OCI-LY7 (cell line): ENCODE measurements around the gene CGNL1. TPM values are rescaled to one million over a fixed set of nuclear protein-coding genes. Genes with fewer than 3 reads are reported as not detected.

ENCODE experiments used
- BruUV-seq: library from RNA; stranded (reverse); fragments of 400-500 nt; replicated peaks from 2 replicates; lab custom pipeline; 2021; lab: Mats Ljungman, UMichigan
- CTCF ChIA-PET: fragments of 300-600 bp; sonication (Branson Sonifier 250); formaldehyde crosslinking; loops from one replicate; lab custom pipeline; 2022; ENCODE audit warnings: antibody characterized with exemption; ENCODE audit not compliant: unreplicated experiment; lab: Charles Lee
- POLR2A ChIA-PET: fragments of 300-600 bp; sonication (Branson Sonifier 250); formaldehyde crosslinking; loops from one replicate; lab custom pipeline; 2022; ENCODE audit warnings: antibody characterized with exemption; lab: Charles Lee
- DNase-seq: peaks from one replicate; pipeline ENCODE4 v3.0.0-alpha.2; 2015; ENCODE audit warnings: low spot score
- H2AFZ ChIP-seq: fragments of 200-600 bp; sonication (generic), shearing (Covaris generic); 2 replicates; pipeline ENCODE4 v1.6.1; 2014; ENCODE audit warnings: mild to moderate bottlenecking, antibody characterized with exemption, low read length, moderate library complexity
- H3K27ac ChIP-seq: fragments of 200-600 bp; sonication (generic); 2 replicates; pipeline ENCODE4 v1.5.1; 2014; ENCODE audit warnings: mixed run types, low read depth, mild to moderate bottlenecking, moderate library complexity, low read length, inconsistent platforms; ENCODE audit not compliant: poor library complexity, severe bottlenecking
- H3K36me3 ChIP-seq: fragments of 200-600 bp; sonication (generic); 2 replicates; pipeline ENCODE4 v1.6.1; 2014; ENCODE audit warnings: mild to moderate bottlenecking, antibody characterized with exemption, low read length, moderate library complexity, mixed read lengths; ENCODE audit not compliant: insufficient read depth
- H3K4me1 ChIP-seq: fragments of 200-600 bp; sonication (generic); 2 replicates; pipeline ENCODE4 v1.5.1; 2014; ENCODE audit warnings: mild to moderate bottlenecking, low read length; ENCODE audit not compliant: insufficient read depth, poor library complexity, severe bottlenecking
- H3K4me2 ChIP-seq: fragments of 200-600 bp; sonication (generic); 2 replicates; pipeline ENCODE4 v1.6.1; 2014; ENCODE audit warnings: mild to moderate bottlenecking, low read length
- H3K4me3 ChIP-seq: fragments of 200-600 bp; sonication (generic); 2 replicates; pipeline ENCODE4 v1.5.1; 2014; ENCODE audit warnings: mild to moderate bottlenecking, low read depth, low read length; ENCODE audit not compliant: poor library complexity, severe bottlenecking
- H3K79me2 ChIP-seq: fragments of 200-600 bp; sonication (generic); 2 replicates; pipeline ENCODE4 v1.6.1; 2016; ENCODE audit warnings: low read depth, mild to moderate bottlenecking, low read length, moderate library complexity, mixed read lengths; ENCODE audit not compliant: insufficient read depth
- H3K9me2 ChIP-seq: fragments of 200-600 bp; sonication (generic); 2 replicates; pipeline ENCODE4 v1.6.1; 2016; ENCODE audit warnings: mild to moderate bottlenecking, low read length, mixed read lengths; ENCODE audit not compliant: insufficient read depth
- H3K9me3 ChIP-seq: fragments of 200-600 bp; sonication (generic); 2 replicates; pipeline ENCODE4 v1.6.1; 2014; ENCODE audit warnings: mild to moderate bottlenecking, mixed run types, low read length, mixed read lengths
- H4K20me1 ChIP-seq: fragments of 200-600 bp; sonication (generic); 2 replicates; pipeline ENCODE4 v1.6.1; 2014; ENCODE audit warnings: mild to moderate bottlenecking, antibody characterized with exemption, low read length, moderate library complexity, mixed read lengths; ENCODE audit not compliant: insufficient read depth
- EZH2phosphoT487 ChIP-seq: fragments of 200-600 bp; sonication (generic); IDR thresholded peaks from 2 replicates; pipeline ENCODE4 v1.6.1; 2018; ENCODE audit warnings: low read depth, borderline replicate concordance, mild to moderate bottlenecking, mixed run types, antibody characterized with exemption, low read length, moderate library complexity, mixed read lengths
- intact Hi-C: fragments of 100-400 bp; cut with micrococcal nuclease; formaldehyde crosslinking; loops from one replicate; pipeline ENCODE4 v1.10.0; 2022; ENCODE audit not compliant: unreplicated experiment
- total RNA-seq, 2 experiments: library from RNA; depleted of rRNA in 1 of 2; stranded (reverse); fragments of >200 nt in 1 of 2; shearing (Covaris generic) in 1 of 2; gene quantifications; 2 replicates each; pipeline ENCODE4 v1.2.3, GENCODE V29; 2014 to 2022
- TF ChIP-seq, protein P1 (sequence below): fragments of 200-600 bp; sonication (generic); conservative IDR thresholded peaks from 2 replicates; pipeline ENCODE4 v1.5.1; 2014; ENCODE audit warnings: mild to moderate bottlenecking, antibody characterized with exemption, low read length, moderate library complexity, mixed read lengths

The CGNL1 gene
- total RNA-seq, 2 experiments from 2014 or later: 0.04 TPM; not detected in 1

DNA sequence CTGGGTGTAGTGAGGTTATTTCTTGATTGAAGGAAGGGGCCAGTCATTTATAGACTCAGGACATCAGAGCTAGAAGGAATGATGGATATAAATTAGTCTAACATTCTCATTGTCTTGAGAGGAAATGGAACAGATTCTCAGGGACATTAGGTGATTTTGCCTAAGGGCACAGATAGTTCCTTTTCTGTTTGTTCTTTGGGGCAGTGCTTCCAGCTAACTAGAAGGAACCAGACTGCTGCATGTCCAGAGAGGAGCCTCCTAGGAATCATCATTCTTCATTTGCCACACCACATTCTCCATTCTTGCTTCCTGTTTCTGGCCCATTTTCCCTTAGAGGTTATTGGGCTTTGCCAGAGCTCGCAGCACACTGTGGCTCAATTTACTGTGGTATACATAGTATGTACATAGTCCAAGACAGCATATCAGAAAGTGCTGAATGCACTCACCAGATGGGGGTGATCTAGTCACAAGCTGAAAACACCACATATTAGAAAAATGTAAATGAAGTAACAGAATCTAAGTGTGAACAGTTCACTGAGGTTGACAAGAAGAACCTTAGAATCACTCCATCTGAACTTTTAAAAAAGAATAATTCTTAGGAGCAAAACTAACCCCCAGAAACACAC is 152.7 kb downstream of the CGNL1 start:
- ChIA-PET CTCF (interaction anchor here (2.7 kb wide), 1 partner anchor 188 kb away, joined by 12 read pairs; no protein-coding TSS in a partner anchor), POLR2A (interaction anchor here (0.6 kb wide), 1 partner anchor 128 kb away, joined by 5 read pairs; no protein-coding TSS in a partner anchor)
- Histone ChIP-seq H4K20me1 (no peaks in the 10 kb centered on the region), H3K9me2 (no peaks in the 10 kb centered on the region), H3K27ac (no peak overlapping the region), H3K9me3 (no peaks in the 10 kb centered on the region), H3K36me3 (no peaks in the 10 kb centered on the region), H2AFZ (no peak overlapping the region), H3K4me1 (no peaks in the 10 kb centered on the region), H3K79me2 (no peaks in the 10 kb centered on the region), H3K4me3 (no peak overlapping the region), H3K4me2 (no peak overlapping the region)
- intact Hi-C loops: loop anchor here (10.0 kb wide), 1 partner anchor 1034 kb away; no protein-coding TSS in a partner anchor
- TF ChIP-seq, protein P1, sequence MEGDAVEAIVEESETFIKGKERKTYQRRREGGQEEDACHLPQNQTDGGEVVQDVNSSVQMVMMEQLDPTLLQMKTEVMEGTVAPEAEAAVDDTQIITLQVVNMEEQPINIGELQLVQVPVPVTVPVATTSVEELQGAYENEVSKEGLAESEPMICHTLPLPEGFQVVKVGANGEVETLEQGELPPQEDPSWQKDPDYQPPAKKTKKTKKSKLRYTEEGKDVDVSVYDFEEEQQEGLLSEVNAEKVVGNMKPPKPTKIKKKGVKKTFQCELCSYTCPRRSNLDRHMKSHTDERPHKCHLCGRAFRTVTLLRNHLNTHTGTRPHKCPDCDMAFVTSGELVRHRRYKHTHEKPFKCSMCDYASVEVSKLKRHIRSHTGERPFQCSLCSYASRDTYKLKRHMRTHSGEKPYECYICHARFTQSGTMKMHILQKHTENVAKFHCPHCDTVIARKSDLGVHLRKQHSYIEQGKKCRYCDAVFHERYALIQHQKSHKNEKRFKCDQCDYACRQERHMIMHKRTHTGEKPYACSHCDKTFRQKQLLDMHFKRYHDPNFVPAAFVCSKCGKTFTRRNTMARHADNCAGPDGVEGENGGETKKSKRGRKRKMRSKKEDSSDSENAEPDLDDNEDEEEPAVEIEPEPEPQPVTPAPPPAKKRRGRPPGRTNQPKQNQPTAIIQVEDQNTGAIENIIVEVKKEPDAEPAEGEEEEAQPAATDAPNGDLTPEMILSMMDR: no peak
- no peak for TF ChIP-seq EZH2phosphoT487
- BruUV-seq: no TSS peak
- DNase-seq: no peak

DNA sequence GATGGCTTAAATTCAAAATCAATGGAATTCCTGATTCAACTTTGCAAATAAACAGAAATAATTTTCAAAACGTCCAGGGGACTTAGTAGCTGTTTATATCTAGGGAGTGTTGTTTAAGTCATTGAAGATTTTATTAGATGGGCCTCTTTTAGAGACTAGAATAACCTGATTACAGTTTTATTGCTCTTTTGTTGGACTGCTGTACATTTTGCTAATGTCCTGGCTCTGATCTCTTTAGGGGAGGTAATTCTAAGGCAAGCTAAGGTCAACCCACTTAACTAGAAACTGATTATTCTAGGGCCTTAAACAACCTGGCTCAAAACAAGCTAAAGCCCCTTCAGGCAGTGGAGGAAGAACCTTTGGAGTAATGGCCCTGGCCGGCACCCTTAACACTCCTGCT is 153.4 kb downstream of the CGNL1 start:
- no TSS peak for BruUV-seq
- no peak for DNase-seq
- Histone ChIP-seq H3K79me2 (no peaks in the 10 kb centered on the region), H3K4me1 (no peaks in the 10 kb centered on the region), H3K4me3 (no peak overlapping the region), H4K20me1 (no peaks in the 10 kb centered on the region), H3K27ac (no peak overlapping the region), H3K9me2 (no peaks in the 10 kb centered on the region), H3K36me3 (no peaks in the 10 kb centered on the region), H3K4me2 (no peak overlapping the region), H2AFZ (no peak overlapping the region), H3K9me3 (no peaks in the 10 kb centered on the region)
- ChIA-PET CTCF (no interaction called here), POLR2A (interaction anchor here (0.6 to 0.7 kb wide), 2 partner anchors 30 to 129 kb away, joined by 3 to 5 read pairs; no protein-coding TSS in a partner anchor)
- TF ChIP-seq EZH2phosphoT487: no peak
- TF ChIP-seq, protein P1: no peak
- intact Hi-C loops: loop anchor here (10.0 kb wide), 1 partner anchor 1035 kb away; no protein-coding TSS in a partner anchor
